ENCODE data around the gene DHX15. TPM values are rescaled to one million over a fixed set of nuclear protein-coding genes. Genes with fewer than 3 reads are reported as not detected.

Gene DHX15
- total RNA-seq = 77.4 to 91.6 TPM (median 79.1 TPM) in 3 replicates
- long read RNA-seq, transcript DHX15-201 (14 exons, 2,994 nt) = major isoform, 90 of 117 reads
- long read RNA-seq, partial matches to known transcripts = 16 of 117 reads
- long read RNA-seq, other reads (novel, unspliced or antisense) = 10 of 117 reads

- Mint-ChIP-seq H3K4me1 (ENCODE audit: low read depth) (peaks cover 29% of the 10 kb centered on the region), H3K27me3 (ENCODE audit: low read depth) (no peaks in the 10 kb centered on the region), H3K36me3 (ENCODE audit: low read depth) (no peaks in the 10 kb centered on the region), H3K27ac (ENCODE audit: unreplicated experiment) (peak within 1 kb of the TSS; percentile 92), H3K9me3 (ENCODE audit: low read depth) (no peaks in the 10 kb centered on the region), H3K4me3 (ENCODE audit: unreplicated experiment) (peak within 1 kb of the TSS; percentile 90)
- peak; percentile 46 for TF ChIP-seq CTCF (IDR thresholded peaks at IDR 0.05)
- DNase-seq (ENCODE audit: low spot score) = peak; percentile 98
These were observed at the start of gene DHX15 for GRCh38 chr4:24584211-24584850. Gene DHX15 (minus strand): TSS chr4:24584554. CDS start chr4:24584393, 161 bp downstream.

DNA sequence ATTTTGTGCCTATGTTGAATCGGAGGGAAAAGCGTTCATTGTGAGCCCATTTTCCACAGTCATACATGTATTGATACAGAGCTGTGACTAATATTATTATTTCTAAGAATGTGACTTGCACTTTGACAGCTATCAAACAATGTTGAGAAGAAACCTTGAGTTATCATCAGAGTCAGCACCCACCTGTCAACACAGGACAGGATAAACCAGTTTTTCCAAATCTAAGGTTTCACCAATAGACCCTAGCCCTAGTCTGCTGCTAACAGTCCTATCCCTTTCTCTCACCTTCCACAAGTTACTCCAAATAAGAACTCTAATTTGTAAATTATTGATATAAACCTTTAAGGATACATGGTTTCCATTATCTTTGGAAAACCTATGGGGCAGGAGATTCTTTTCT, 47.7 kb upstream of the DHX15 start:
- H3K4me3 Mint-ChIP-seq (ENCODE audit: unreplicated experiment) = no peak overlapping the region
- no peak for DNase-seq (ENCODE audit: low spot score)
- H3K27me3 Mint-ChIP-seq (ENCODE audit: low read depth) = no peaks in the 10 kb centered on the region
- no peak for TF ChIP-seq CTCF (IDR thresholded peaks at IDR 0.05)
- H3K4me1 Mint-ChIP-seq (ENCODE audit: low read depth) = no peaks in the 10 kb centered on the region
- H3K9me3 Mint-ChIP-seq (ENCODE audit: low read depth) = peaks cover 2% of the 10 kb centered on the region
- H3K27ac Mint-ChIP-seq (ENCODE audit: unreplicated experiment) = no peak overlapping the region
- H3K36me3 Mint-ChIP-seq (ENCODE audit: low read depth) = no peaks in the 10 kb centered on the region

DNA sequence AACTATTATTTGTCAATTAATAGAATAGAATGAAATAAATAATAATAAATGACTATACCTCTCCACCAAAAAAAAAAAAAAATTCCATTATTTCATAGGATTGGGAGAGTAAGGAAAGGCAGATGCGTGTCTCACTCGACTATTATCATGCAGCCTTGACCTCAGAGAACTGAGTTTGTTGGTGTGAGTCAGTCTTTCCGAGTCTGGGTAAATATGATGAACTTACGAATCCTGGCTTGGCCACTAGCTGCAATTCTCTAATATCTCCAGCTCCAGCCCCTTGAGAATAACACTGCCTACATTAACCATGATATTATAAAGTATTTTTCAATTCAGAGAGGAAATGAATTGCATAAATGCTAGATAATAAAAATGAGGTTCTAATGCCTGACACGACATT, 46.6 kb upstream of the DHX15 start:
- H3K9me3 Mint-ChIP-seq (ENCODE audit: low read depth) = peaks cover 2% of the 10 kb centered on the region
- H3K4me1 Mint-ChIP-seq (ENCODE audit: low read depth) = peaks cover 2% of the 10 kb centered on the region
- no peak overlapping the region for H3K4me3 Mint-ChIP-seq (ENCODE audit: unreplicated experiment)
- H3K27me3 Mint-ChIP-seq (ENCODE audit: low read depth) = no peaks in the 10 kb centered on the region
- H3K27ac Mint-ChIP-seq (ENCODE audit: unreplicated experiment) = no peak overlapping the region
- no peaks in the 10 kb centered on the region for H3K36me3 Mint-ChIP-seq (ENCODE audit: low read depth)
- DNase-seq (ENCODE audit: low spot score) = no peak
- no peak for TF ChIP-seq CTCF (IDR thresholded peaks at IDR 0.05)

GRCh38 chr4:24625091-24625490, 40.7 kb upstream of the DHX15 start:
- Mint-ChIP-seq H3K27ac (ENCODE audit: unreplicated experiment) (no peak overlapping the region), H3K27me3 (ENCODE audit: low read depth) (no peaks in the 10 kb centered on the region), H3K4me3 (ENCODE audit: unreplicated experiment) (no peak overlapping the region), H3K36me3 (ENCODE audit: low read depth) (peaks cover 4% of the 10 kb centered on the region), H3K9me3 (ENCODE audit: low read depth) (peaks cover 10% of the 10 kb centered on the region), H3K4me1 (ENCODE audit: low read depth) (peaks cover 20% of the 10 kb centered on the region)
- no peak for TF ChIP-seq CTCF (IDR thresholded peaks at IDR 0.05)
- no peak for DNase-seq (ENCODE audit: low spot score)

GRCh38 chr4:24624381-24624780, 40.0 kb upstream of the DHX15 start:
- Mint-ChIP-seq H3K27me3 (ENCODE audit: low read depth) (no peaks in the 10 kb centered on the region), H3K36me3 (ENCODE audit: low read depth) (peaks cover 4% of the 10 kb centered on the region), H3K4me3 (ENCODE audit: unreplicated experiment) (no peak overlapping the region), H3K27ac (ENCODE audit: unreplicated experiment) (no peak overlapping the region), H3K9me3 (ENCODE audit: low read depth) (peaks cover 15% of the 10 kb centered on the region), H3K4me1 (ENCODE audit: low read depth) (peaks cover 20% of the 10 kb centered on the region)
- DNase-seq (ENCODE audit: low spot score) = no peak
- TF ChIP-seq CTCF (IDR thresholded peaks at IDR 0.05) = no peak

Data from chondrocyte (in vitro differentiated cells).